CD4-positive, alpha-beta T cell treated with Interleukin-17A for 4 hours (primary cell): ENCODE results near the gene CCDC148.
"Not testable (repeated sequence)": the region's sequence is repeated elsewhere in the genome, so short reads cannot be mapped to it uniquely, and the experiment has no call there.

ENCODE experiments used
- DNase-seq: peaks from one replicate; pipeline ENCODE4 v3.0.0-alpha.2; 2020; ENCODE audit warnings: mixed read lengths

CCDC148 gene

GRCh38 chr2:158413581-158413980 lies 43.0 kb downstream of the CCDC148 start:
- DNase-seq = no peak

- no peak for DNase-seq
Measured at GRCh38 chr2:158412206-158412605, 44.3 kb downstream of the CCDC148 start.

GRCh38 chr2:158411748-158412147 lies 44.8 kb downstream of the CCDC148 start:
- no peak for DNase-seq

- DNase-seq = no peak
Measured at GRCh38 chr2:158410132-158410531, 46.4 kb downstream of the CCDC148 start.

GRCh38 chr2:158407031-158407430 lies 49.5 kb downstream of the CCDC148 start:
- DNase-seq = no peak

DNA sequence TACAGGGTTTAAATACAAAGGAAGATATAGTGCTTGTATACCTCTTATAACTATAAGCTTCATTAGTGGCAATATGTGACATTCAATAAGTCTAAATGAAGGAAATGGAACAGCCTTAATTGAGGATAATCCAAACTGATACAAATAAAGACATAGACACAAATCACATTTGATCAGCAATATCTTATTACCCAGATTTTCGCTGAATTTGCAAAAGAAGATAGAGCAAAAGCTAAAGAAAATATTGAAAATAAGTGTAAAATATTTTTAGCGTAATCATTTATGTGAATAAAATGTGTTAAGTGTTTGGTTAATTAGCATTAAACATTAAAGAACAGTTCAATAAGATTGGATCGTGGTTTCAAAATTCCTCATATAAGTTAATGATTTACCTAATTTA lies 51.2 kb downstream of the CCDC148 start:
- no peak for DNase-seq

- DNase-seq = no peak
Measured at GRCh38 chr2:158403237-158403636, 53.3 kb downstream of the CCDC148 start.

GRCh38 chr2:158402665-158403064 lies 53.9 kb downstream of the CCDC148 start:
- no peak for DNase-seq

DNA sequence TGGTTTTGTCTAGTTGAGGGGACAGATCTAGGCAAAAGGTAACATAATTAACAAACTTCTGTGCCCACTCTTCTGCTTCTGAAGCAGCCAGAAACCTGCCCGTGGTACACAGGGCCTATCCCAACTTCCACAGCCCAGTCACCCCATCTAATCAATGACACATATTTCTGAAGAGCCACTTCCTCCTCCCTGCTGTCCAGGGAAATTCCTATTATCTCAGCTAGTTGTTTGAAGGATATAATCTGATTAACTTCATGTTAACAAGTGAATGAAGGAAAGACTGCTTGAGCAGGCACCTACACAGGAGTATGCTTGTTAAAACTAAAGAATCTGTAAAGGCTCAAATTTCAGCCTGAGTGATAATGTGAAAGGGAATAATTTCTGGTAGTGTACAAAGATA lies 61.4 kb downstream of the CCDC148 start:
- DNase-seq = no peak

GRCh38 chr2:158394453-158394852 lies 62.1 kb downstream of the CCDC148 start:
- DNase-seq = no peak

GRCh38 chr2:158393886-158394285 lies 62.7 kb downstream of the CCDC148 start:
- no peak for DNase-seq

- DNase-seq = no peak
Measured at GRCh38 chr2:158392687-158393086, 63.9 kb downstream of the CCDC148 start.

GRCh38 chr2:158391876-158392275 lies 64.7 kb downstream of the CCDC148 start:
- DNase-seq = no peak

DNA sequence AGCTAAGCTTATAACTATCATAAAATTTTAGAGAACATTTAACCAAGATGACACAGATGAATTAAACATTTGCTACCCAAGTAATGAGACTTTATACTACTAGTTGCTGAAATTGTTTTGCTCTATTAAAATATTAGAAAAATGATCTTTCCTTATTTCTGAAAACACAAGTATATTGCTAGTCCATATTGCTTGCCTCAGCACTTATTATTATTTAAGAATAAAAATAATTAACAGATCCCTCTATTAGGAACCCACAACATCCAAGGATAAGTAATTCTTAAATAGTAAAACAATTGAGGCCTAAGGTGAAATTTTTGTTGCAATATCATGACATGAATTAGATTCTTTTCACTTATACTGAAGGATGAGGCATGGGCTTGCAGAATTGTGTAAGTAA lies 65.2 kb downstream of the CCDC148 start:
- DNase-seq = no peak

DNA sequence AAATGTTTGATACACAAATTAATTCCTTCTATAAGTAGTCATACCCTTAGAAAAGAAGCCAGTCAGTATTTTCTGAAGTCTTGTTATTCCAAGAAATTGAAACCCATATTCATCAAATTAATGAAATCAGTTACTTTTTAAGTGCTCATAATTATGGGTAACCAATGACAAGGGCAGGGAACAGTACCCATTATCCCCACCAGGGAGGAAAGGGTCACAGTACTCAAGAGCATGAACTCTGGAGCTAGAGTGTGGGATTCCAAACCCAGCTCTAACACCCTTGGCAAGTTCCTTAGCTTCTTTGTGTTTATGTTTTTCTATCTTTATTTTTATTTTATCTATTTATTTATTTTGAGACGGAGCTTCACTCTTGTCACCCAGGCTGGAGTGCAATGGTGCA lies 68.4 kb downstream of the CCDC148 start:
- no peak for DNase-seq

- DNase-seq = no peak
Measured at GRCh38 chr2:158385646-158386045, 70.9 kb downstream of the CCDC148 start.

DNA sequence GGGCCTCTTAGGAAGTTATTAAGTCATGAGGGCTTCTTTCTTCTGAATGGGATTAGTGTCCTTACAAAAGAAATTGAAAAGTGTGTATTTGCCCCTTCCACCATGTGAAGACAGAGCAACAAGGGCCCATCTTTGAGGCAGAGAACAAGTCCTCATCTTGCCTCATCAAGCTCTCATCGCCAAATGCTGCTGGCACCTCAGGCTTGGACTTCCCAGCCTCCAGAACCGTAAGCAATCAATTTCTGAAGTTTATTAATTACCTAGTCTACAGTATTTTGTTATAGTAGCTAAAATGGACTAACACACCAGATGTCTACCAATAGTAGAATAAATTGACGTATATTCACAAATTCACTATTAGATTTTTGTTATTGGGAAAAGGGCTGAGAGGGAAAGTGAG lies 74.6 kb downstream of the CCDC148 start:
- no peak for DNase-seq

DNA sequence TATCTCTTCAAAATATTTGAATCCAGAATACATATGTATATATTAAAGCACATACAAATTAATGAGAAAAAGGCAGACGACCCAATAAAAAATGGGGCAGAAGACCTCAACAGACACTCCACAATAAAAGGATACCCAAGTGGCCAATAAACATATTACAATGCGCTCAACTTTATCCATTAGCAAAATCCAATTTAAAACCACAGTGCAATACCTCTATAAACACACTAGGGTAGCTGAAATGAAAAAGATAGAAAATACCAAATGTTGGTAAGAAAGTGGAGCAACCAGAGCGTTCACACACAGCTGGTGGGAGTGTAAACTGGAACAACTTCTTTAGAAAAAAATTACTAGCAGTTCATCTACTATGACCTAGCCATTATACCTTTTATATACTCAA lies 75.3 kb downstream of the CCDC148 start:
- no peak for DNase-seq

DNA sequence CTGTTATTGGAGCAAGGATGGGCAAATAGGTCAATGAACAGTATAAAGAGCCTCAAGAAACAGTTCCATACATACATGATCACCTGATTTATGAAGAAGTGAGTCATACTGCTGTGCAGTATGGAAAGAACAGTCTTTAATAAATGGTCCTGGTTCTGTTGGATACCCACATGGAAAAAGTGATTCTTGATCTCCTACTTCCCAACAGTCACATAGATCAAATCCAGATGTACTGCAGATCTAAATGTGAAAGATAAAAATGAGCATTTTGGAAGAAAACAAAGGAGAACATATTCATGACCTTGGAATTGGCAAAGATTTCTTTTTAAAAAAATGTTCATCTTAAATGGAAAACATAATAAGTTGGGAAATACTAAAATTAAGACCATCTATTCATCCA lies 75.8 kb downstream of the CCDC148 start:
- no peak for DNase-seq

- no peak for DNase-seq
Measured at GRCh38 chr2:158378926-158379325, 77.6 kb downstream of the CCDC148 start.

DNA sequence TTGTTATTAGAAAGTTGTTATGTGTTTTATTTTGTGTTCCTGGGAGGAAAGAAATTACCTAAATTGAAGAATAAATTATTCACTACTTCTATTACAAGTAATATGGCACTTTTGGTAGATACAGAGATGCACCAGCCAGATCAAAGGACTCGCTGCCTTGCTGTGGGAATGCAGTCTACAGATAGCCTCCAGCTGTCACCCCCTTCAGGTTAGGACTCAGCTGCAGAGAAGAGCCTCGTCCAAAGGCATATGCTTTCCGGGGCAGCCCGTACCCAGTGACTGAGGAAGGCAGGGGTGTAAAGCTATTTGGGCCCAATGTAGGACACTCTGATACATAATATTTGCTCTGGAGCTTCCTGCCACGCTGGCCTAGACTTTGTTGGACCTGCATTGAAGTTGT lies 90.2 kb downstream of the CCDC148 start:
- DNase-seq = no peak

GRCh38 chr2:158359846-158360245 lies 96.7 kb downstream of the CCDC148 start:
- no peak for DNase-seq

GRCh38 chr2:158357699-158358098 lies 98.9 kb downstream of the CCDC148 start:
- no peak for DNase-seq

DNA sequence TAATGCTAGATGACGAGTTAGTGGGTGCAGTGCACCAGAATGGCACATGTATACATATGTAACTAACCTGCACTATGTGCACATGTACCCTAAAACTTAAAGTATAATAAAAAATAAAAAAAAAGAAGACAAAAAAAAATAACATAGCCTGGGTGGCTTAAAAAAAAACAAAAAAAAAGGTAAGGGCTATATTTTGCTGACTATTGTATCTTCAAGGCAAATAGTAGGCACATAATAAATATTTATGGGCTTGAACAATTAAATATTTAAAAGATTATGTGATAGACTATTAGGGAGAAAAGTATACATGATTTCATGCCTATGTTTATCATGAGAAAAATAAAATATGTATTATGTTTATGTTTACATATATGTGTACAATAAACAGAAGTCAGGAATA lies 99.4 kb downstream of the CCDC148 start:
- DNase-seq = no peak

DNA sequence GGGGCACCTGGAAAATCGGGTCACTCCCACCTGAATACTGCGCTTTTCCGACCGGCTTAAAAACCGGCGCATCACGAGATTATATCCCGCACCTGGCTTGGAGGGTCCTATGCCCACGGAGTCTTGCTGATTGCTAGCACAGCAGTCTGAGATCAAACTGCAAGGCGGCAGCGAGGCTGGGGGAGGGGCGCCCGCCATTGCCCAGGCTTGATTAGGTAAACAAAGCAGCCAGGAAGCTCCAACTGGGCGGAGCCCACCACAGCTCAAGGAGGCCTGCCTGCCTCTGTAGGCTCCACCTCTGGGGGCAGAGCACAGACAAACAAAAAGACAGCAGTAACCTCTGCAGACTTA lies 105.1 kb downstream of the CCDC148 start:
- DNase-seq = not testable (repeated sequence)
